RWPE2 (cell line): ENCODE results near the gene CHST11.

Source experiments
- ATAC-seq: fragments of 200-7000 bp; cut with Tn5 transposase; 3 replicates; pipeline ENCODE4 v1.9.1; 2021; ENCODE audit warnings: low read depth
- DNase-seq: peaks from one replicate; pipeline ENCODE4 v3.0.0-alpha.2; 2020; ENCODE audit warnings: low spot score
- H3K27ac ChIP-seq: fragments of 450-650 bp; 2 replicates; pipeline ENCODE4 v1.5.1; 2017; ENCODE audit warnings: mild to moderate bottlenecking; ENCODE audit not compliant: poor library complexity, severe bottlenecking
- H3K27me3 ChIP-seq: fragments of 250-450 bp; sonication (Bioruptor Pico); 2 replicates; pipeline ENCODE4 v1.5.1; 2021; ENCODE audit warnings: mild to moderate bottlenecking, moderate library complexity; ENCODE audit not compliant: insufficient read depth, poor library complexity, severe bottlenecking
- H3K36me3 ChIP-seq: fragments of 250-450 bp; sonication (Bioruptor Pico); 2 replicates; pipeline ENCODE4 v1.5.1; 2020; ENCODE audit warnings: low read depth, mild to moderate bottlenecking, moderate library complexity
- H3K4me1 ChIP-seq: fragments of 250-450 bp; sonication (Bioruptor Pico); 2 replicates; pipeline ENCODE4 v1.5.1; 2021; ENCODE audit warnings: mild to moderate bottlenecking, moderate library complexity; ENCODE audit not compliant: insufficient read depth, poor library complexity, severe bottlenecking
- H3K4me3 ChIP-seq: fragments of 250-450 bp; sonication (Bioruptor Pico); 2 replicates; pipeline ENCODE4 v1.5.1; 2021; ENCODE audit warnings: mild to moderate bottlenecking, moderate library complexity; ENCODE audit not compliant: severe bottlenecking
- H3K9me3 ChIP-seq: fragments of 250-450 bp; sonication (Bioruptor Pico); 2 replicates; pipeline ENCODE4 v1.5.1; 2021; ENCODE audit warnings: mild to moderate bottlenecking, moderate library complexity; ENCODE audit not compliant: severe bottlenecking
- CTCF ChIP-seq: fragments of 450-650 bp; IDR thresholded peaks from one replicate; pipeline ENCODE4 v1.5.1; 2017; ENCODE audit warnings: mild to moderate bottlenecking, moderate library complexity; ENCODE audit not compliant: poor library complexity, severe bottlenecking

Gene CHST11

DNA sequence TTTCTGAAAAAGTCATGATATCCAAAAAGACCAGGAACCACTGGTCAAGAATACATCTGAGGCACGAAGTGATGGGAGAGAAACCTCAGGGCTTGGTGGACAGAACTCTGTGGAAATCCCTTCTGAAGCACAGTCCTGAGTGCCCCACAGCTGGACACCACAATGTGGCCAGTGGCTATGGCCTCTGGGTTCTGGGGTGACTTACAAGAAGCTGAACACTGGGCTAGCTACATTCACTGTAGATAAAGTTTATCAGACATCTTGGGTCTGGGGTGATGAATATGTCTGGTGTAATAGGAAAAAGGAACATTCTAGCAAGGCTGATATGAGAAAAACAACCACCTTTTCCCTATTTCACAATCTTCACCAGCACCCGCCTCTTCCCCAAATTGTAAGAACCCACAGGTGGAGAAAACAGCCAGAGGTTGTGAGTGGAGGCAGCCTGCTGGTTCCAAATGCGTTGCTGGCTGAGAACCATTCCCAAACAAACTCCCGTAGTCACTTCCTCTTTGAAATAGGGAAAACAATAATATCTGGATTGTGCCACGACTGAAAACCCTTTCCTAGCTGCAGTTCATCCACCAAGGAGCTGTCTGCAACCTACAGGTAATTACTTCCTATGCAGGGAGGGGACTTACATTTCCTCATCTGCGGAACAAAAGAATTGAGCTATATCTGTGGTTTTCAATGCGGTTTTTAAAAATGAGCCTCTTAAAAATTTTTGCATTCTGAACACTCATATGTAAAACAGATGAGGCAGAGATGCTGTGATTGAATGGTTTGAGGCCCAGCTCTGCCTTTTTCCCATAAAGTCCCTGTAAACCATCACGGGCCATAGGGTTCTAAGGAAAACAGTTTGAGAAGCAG, 307.7 kb downstream of the CHST11 start:
- no peaks in the 10 kb centered on the region for H3K4me1 ChIP-seq
- H3K9me3 ChIP-seq, result no peaks in the 10 kb centered on the region
- no peaks in the 10 kb centered on the region for H3K27me3 ChIP-seq
- no peak for TF ChIP-seq CTCF
- no peak overlapping the region for H3K27ac ChIP-seq
- no peak for ATAC-seq
- H3K4me3 ChIP-seq, result no peak overlapping the region
- H3K36me3 ChIP-seq, result no peaks in the 10 kb centered on the region
- no peak for DNase-seq

DNA sequence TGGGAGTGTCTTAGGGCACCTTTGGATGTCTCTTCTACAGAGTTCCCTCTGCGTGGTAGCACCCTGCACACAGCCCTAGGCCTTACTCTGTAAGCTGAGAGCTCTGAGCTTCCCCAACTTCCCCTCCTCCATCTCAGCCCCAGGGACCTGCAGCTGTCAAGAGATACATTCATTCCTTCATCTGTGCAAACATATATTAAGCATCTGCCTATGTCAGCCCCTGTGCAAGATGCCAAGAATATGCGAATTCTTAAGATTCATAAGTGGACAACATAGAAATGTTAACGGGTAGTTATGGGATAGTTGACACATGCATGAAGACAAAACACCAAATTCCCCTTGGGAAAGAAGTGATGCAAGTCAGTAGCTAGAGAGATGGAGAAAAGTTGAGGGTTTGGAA, 310.5 kb downstream of the CHST11 start:
- Histone ChIP-seq H3K9me3 (no peaks in the 10 kb centered on the region), H3K4me1 (no peaks in the 10 kb centered on the region), H3K27ac (no peak overlapping the region), H3K36me3 (no peaks in the 10 kb centered on the region), H3K4me3 (no peak overlapping the region), H3K27me3 (no peaks in the 10 kb centered on the region)
- TF ChIP-seq CTCF, result no peak
- DNase-seq (no peak), ATAC-seq (no peak)

GRCh38 chr12:104768033-104768432, 311.3 kb downstream of the CHST11 start:
- ATAC-seq (no peak; the same call in 2 of the 3 replicates), DNase-seq (no peak)
- Histone ChIP-seq H3K36me3 (no peaks in the 10 kb centered on the region), H3K4me3 (no peak overlapping the region), H3K4me1 (no peaks in the 10 kb centered on the region), H3K9me3 (peaks cover 2% of the 10 kb centered on the region), H3K27me3 (no peaks in the 10 kb centered on the region), H3K27ac (no peak overlapping the region)
- TF ChIP-seq CTCF, result no peak

- Histone ChIP-seq H3K4me1 (no peaks in the 10 kb centered on the region), H3K9me3 (peaks cover 5% of the 10 kb centered on the region), H3K36me3 (no peaks in the 10 kb centered on the region), H3K4me3 (no peak overlapping the region), H3K27me3 (no peaks in the 10 kb centered on the region), H3K27ac (no peak overlapping the region)
- ATAC-seq, result no peak
- DNase-seq, result no peak
- TF ChIP-seq CTCF, result no peak
Measured at GRCh38 chr12:104769144-104769561, 312.4 kb downstream of the CHST11 start.

DNA sequence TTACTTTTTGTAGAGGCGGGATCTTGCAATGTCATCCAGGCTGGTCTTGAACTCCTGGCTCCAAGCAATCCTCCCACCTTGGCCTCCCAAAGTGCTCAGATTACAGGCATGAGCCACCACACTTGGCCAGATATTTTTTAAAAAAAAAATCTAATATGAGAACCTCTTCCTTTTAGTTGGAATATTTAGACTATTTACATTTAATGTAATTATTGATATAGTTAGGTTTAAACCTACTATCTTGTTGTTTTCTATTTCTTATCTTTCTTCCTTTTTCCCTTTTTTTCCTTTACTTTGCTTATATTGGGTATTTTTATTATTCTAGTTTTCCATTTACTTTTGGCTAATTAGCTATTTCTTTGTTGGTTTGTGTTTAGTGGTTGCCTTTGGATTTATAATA, 315.6 kb downstream of the CHST11 start:
- Histone ChIP-seq H3K4me1 (no peaks in the 10 kb centered on the region), H3K36me3 (no peaks in the 10 kb centered on the region), H3K9me3 (peaks cover 5% of the 10 kb centered on the region), H3K27me3 (no peaks in the 10 kb centered on the region), H3K4me3 (no peak overlapping the region), H3K27ac (no peak overlapping the region)
- DNase-seq (no peak), ATAC-seq (no peak)
- no peak for TF ChIP-seq CTCF
